Stimulated activated CD4-positive, alpha-beta T cell treated with anti-CD3 and anti-CD28 coated beads, Interleukin-2, amount 100 ng/mL, for 48 hours (primary cell): Measurements from ENCODE around the gene NMT1.

ENCODE experiments used
- DNase-seq, 2 donors: peaks; one replicate each; pipeline ENCODE4 v3.0.0-alpha.2; 2020

Gene NMT1

DNA sequence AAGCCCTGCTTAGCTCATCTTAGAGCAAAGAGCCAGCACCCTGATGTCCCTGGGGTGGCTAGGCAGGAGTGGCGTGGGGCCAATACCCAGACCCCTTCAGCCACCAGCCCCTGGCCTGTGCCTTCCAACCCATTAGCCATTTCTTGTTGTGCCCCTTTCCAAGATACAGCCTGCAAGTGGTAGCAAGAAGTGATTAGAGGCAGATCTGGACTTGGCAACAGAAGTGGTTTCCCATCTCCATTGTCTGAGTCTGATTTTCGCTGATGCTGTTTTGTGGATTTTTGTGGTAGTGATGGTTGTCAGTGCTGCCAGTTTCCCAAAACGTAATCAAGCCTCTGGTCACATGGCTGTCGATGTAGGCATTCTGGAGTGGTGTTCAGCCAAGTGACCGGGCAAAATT, 45.5 kb downstream of the NMT1 start:
- DNase-seq = no peak

DNA sequence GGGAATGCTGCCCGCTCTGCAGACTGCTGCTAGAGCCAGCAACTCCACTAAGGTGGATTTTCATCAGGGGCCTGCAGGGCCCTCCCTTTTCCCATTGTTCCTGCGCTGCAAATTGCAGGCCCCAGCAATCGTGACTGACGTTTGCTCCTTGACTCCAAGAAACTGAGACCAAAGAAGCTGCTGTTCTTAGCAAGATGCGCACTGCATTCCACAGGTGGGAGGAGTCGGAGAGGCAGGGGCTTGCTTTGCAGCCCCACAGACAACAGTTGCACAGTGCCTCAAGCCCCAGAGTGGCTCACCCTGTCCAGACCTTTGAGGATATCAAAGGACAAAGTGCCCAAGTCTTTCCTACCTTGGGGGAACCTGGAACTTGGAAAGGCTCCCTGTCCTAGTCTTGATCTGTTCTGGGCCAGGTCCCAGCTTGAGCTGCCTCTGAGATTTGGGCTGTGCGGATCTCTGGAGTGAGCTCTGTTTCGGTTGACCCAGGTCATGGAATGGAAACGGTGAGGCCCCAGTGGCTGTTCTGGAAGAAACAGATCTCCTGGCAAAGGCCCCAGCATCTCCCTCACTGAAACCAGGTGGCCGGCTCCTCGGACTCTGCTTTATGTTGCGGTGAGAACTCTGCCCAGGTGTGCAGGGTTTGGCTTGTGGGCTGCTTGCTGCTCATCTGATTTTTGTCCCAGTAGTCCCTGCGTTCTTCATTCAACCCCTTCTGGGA, 46.3 kb downstream of the NMT1 start:
- no peak for DNase-seq

DNA sequence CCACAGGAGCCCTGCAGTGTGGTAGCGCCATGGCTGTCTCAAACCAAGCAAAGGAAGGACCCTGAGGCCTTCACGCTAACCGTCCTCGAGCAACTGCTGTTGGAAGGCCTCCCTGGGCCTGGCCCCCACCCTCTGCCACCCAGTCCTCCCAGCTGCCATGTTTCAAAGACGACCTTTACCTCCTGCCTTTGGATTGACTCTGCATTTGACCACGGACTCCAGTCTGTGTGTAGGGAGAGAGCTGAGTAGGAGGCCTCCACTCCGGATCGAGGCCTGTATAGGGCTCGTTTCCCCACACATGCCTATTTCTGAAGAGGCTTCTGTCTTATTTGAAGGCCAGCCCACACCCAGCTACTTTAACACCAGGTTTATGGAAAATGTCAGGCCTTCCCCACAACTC, 46.9 kb downstream of the NMT1 start:
- no peak for DNase-seq

DNA sequence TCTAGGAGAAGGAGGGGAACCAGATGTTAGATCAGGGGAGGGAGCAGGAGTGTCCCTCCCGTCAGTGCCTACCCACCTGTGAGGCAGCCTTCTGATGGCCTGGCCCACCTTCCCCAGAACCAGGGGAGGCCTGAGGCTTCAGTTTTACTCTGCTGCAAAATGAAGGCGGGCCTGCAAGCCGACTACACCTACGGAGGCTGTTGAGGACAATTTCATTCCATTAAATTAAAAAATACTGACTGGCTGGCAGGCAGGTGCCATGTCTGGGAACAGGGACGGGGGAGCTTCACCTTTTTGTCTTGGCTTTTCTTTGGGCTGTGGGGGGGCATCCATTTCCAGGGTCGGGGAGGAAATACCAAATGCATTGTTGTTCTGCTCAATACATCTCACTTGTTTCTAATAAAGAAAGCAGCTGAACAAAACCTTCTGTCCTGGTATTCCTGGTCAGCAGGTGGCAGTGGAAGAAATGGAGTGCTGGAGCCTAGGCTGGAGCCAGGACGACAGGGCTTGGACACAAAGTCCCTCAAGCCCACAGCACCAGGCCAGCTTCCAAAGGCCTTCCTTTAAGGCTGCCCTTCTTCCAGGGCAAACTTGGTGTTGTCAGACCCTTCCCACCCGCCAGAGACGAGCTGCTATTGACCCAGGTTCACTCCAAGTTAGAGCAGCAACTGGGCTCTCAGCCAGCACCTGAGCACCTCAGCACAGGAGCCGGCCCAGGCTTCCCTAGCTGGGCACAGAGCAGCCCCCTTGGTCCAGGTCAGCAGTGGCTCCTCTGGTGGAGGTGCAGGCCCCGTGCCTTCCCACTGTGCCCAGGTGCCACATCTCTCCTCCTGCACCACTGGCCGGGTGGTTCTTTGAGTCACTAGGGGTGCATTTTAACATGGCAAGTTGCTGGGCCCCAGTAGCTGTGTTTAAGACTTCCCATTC, 47.7 kb downstream of the NMT1 start:
- no peak for DNase-seq

DNA sequence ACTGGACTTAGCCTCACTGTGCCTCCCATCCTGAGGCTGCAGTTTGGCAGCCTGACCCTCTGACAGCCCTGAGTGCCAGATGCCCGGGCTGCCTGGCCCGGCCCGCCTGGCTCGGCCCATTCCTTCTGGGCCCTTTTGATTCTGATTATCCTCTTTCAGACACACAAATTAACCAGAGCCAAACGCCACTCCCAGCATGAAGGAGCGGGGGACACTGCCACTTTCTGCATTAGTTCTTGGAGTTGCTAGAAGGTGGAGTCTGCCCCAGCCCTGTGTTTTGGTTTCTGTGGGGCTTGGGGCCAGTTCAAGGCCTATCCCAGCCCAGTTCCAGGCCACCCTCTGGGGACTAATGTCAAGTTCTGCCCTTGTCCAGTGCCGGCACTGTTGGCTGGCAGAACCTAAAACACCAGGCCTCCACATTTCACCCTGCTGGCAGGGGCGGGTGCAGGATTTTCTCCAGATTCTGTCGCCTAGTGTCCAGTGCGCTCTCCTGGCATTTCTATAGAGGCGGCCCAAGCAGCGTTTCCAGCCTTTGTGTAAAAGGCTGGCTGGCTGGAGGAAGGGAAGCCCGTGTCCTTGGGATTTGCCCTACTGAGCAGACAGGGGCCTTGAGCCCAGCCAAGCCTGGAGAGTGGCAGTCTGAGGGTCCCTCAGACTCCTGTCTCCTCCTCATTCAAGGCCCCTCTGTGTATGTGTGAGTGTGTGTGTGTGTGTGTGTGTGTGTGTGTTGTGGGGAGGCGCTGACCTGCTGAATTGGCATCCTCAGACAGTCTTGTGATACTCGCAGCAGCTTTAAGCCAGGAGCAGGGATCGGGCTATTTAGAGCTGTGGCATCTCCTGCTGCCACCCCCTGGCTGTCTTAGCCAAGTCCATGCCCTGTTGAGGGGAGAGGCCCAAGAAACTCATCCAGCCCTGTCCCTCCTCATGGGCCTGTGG, 49.8 kb downstream of the NMT1 start:
- DNase-seq = no peak

DNA sequence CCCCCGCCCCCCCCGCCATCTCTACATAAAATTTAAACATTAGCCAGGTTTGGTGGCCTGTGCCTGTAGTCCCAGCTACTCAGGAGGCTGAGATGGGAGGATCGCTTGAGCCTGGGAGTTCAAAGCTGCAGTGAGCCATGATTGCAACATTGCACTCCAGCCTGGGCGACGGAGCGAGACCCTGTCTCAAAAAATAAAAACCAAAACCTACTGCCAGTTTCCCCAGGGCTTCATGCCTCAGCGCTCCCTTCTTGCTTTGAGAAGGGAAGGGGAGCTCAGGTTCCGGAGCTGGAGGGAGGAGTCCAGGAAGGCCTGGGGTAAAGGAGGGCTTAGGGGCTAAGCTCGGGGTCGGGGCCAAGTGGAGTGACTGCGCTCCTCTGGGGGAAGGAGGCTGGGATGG, 50.7 kb downstream of the NMT1 start:
- DNase-seq = no peak

DNA sequence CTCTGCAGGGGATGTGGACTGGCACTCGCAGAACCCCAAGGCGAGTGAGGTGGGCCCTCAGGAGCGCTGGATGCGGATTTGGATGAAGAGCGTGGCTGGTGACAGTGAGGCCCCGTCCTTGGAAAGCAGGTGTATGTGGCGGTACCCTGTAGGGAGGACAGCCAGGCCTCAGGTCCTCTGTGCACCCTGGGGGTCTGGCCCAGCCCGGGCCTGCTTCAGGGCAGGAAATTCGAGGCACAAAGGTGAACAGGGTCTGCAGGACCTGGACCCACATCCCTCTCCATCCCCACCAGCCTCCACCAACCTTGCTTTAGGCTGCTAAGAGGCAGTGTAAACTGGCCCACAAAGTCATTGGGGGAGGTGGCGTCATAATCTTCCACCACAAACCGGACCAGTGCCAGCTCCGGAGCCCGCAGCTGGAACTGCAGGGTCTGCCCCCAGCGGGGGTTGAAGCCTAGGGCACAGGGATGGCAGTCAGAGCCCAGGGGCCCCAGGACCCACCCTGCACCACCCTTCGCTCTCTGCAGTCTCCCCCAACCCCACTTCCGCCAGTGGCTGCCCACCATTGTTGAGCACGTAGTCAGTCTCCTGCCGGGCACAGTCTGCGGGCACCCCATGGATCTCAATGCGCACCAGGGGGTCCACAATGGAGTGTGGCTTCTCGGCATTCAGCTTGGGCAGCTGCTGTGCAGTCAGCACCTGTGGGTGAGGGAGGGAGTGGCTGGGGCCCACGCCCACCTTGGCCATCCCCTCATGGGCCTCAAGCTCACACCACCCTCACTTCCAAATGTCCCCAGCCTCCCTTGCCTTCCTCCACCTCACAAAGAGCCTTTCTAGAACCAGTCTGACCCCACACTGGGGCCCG, 51.7 kb downstream of the NMT1 start:
- DNase-seq = no peak

DNA sequence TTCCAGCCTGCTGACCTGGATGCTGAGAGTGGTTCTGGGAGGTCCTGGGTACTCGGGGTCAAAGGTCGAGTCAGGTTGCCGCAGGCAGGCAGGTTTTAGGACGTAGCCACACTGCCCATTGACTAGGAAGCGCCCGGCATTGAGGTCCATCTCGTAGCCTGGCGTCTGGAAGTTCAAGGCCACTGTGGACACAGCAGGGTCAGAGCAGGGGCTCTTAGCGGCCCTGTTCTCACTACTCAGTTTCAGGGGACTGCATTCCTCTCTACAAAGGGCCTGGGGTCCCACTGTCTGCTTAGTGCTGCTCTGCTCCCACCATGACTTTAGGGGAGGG, 52.3 kb downstream of the NMT1 start:
- no peak for DNase-seq

DNA sequence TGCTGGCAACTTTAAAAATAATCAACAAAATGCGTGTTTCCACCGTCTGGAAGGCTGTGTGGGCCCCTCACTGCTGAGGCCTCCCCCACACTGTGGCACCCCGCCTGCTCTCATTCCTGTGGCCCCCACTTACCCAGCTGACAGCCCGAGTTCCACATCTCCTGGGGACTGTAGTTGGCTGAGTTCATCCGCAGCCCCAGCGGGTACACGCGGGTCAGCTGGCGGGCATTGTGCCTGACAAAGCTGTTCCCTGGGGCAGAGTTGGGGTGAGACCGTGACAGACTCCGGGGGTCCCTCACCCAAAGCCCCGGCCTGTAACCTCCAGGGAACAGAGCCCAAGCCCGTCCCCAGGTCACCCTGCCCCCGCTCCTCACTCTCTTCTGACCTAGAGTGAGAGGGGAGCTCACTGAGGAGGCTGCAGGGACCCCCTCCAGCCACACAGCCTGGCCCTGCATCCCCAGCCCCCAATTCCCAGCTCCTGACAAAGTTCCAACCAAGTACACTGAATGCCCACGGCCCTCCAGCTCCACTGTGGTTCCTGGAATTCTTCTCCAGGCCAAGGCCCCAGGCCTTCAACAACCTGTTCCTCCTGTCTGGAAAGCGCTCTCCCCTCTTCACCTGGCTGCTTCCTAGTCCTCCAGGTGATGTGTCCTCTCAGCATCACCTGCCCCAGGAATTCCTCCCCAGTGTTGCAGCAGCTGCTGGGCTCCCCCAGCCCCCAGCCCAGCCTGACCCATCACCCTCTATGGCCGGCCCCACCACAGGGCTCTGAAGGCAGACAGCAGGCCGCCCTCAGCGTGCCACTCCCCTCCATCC, 53.2 kb downstream of the NMT1 start:
- no peak for DNase-seq

DNA sequence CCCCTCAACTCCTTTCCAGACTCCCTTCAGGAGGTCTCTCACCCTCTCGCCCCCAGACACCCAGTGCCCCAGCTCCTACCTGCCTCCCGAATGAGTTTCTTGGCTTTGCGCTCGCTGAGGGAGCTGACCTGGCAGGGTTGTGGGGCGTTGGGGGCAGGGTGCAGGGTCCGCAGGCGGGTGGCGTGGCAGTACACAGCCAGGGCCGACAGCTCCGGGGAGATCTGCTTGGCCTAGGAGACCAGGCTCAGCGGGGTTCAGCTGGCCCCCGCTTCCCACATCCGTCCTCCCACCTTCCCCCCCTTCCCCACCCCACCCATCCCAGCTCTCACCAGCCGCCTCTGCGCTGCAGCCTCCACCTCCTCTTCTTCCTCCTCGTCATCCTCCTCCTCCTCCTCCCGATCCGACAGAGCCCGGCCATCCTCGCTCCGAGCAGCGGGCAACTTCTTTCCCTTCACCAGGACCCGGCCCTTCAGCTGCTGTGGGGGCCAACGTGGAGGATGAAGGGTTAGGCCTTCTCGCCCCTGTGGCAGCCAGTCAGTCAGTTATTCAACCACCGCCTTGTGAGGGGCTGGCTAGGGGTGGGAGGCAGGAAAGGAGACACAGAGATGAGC, 54.0 kb downstream of the NMT1 start:
- DNase-seq = no peak

DNA sequence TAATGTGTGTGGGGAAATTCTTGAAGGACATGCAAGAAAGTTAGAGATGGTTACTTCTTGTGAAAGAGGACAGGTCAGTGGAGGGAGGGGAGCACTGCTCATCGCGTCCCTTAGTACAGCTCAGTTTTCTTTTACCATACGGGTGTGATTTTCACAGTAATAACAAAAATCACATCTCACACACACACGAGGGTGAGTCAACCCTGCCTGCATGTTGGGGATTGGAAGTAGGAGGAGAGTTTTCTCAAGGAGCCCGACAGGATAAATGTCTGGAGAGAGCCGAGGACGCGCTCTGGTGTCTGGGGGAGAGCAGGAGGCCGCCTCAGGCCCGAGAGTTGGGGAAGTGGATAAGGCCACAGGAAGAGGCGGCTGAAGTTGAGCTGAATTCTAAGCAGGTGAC, 54.8 kb downstream of the NMT1 start:
- DNase-seq = no peak

DNA sequence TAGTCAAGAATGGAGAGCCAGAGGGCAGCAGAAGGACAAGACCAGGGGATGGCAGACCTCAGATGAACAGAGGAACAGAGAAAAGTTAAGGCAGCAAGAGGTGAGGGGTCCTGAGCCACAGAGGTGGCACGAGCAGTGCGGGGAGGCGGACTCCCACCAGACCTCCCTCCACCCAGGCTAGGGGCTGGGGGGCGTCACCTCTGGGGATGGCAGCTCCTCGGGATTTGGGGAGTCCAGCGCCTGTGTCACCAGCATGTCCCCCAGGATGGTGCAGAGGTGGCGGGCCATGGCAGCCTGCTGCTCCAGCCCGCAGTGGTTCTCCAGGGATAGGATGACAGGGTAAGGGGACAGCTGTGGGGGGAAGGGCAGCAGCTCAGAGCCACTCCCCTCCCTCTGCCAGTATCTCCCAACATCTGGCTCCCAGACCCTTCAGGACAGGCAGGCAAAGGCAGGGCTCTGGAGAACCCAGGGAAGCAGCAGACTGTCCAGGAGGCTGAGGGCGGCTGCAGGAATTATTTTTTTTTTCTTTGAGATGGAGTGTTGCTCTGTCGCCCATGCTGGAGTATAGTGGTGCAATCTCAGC, 55.4 kb downstream of the NMT1 start:
- no peak for DNase-seq

DNA sequence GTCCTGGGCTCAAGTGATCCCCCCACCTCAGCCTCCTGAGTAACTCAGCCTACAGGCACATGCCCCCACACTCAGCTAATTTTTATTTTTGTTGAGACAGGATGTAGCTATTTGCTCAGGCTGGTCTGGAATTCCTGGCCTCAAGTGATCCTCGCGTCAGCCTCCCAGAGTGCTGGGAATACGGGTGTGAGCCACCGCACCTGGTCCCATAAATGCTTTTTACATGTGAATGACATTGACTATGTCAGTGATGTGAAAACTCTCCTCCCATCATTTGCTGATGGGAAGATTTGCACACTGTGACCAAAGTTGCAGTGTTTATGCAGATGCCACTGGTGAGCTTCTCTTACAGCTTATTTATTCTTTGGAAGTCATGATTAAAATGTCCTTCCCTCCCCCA, 56.2 kb downstream of the NMT1 start:
- no peak for DNase-seq

DNA sequence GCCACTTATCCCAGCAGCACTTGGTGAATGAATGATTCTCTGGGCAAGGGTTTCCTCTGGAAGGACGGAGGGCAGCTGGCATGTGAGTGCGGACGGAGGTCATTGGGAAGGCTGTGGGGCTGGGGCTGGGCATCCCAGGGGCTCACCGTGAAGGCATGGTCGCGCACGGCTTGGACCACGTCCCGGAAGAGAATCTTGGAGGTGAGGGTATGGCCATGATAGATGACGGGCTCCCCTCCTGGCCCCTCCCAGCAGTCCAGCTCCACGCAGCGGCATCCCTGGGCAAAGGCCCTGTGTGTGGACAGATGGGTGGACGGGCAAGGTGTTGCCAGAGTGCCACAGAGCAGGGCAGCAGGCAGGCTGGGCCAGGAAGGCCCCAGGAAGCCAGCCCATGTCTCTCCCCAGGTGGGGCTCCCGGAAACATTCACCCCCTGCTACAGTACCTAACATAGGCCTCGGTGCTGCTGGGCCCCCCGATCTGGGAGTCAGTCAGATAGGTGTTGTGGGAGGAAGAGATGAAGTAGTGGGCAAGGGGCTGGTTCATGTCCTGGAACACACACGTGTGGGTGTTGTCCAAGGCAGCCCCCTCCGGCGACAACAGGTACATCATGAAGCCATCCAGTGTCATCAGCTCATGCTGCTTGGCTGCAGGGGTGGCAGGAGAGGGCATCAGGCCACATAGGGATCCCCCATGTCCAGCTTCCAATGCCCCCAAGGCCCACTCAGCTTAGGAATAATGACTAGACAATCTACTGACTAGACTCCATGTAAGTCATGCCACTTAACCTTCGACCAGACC, 56.9 kb downstream of the NMT1 start:
- DNase-seq = no peak

DNA sequence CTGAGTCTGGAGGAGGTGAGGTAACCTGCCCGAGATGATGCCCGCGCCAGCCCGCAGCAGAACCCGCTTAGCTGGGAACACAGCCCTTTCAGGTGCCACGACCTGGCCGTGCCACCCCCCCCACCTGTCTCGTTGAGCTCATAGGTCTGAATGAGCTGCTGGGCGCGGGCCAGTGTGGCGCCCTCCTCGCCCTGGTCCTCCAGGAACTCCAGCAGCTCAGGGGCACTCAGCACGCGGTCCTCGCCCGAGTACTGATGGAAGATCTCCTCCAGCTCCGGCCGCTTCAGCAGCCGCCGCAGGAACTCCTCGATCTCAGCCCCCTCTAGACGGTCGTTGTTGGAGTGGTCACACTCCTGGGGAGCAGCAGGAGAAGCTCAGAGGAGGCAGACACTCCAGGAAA, 57.6 kb downstream of the NMT1 start:
- no peak for DNase-seq

DNA sequence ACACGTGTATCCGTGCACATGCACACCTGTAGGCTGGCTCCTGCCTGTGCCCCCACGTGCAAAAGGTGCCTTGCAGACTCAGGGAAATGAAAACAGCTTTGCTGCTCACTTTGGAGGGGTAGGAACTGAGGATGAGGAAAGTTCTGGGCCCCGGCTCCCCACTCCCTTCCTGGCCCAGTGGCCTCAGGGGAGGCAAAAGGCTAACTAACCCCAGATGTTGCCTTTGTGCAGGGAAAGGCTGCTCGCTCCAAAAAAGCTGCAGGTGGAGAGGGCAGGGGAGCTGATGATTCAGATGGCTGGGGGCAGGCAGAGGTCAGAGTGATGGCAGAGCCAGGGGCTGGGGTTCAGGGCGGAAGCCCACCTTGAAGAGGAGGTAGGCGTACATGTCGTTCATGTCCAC, 58.8 kb downstream of the NMT1 start:
- DNase-seq = no peak

DNA sequence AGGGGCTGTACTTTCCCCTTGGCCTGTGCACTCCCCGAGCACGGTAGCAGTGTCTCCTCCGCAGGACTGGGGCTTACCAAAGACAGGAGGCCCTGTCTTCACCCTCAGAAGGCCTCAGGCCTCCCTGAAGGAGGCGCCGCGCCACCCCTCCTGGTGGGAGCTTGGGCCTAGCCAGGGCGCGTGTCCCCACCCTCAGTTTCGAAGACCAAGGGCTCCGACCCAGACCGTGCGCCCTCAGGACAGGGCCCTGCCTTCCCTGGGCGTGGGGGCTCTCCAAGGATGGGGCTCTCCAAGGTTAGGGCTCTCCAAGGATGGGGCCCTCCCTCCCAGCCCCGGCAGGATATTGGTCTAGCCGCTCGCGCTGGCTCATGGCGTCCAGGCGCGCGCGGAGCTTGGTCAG, 59.4 kb downstream of the NMT1 start:
- no peak for DNase-seq

DNA sequence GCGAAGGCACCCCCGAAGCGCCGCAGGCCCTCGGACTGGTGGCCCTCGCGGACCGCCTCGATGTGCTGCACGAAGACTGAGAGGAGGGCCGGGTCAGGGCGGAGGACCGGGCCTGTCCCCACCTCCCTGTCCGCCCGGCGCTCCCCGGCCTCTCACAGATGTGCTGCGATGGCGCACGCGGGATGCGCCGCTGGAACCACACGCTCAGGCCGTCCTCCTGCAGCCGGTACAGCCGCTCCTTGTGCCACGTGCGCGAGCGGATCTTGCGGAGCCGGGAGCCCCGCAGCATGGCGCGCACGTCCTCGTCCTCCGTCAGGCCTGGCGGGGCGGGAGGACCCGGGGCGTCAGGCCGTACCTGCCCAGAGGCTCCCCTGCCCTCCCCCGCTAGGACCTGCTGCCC, 59.9 kb downstream of the NMT1 start:
- no peak for DNase-seq

DNA sequence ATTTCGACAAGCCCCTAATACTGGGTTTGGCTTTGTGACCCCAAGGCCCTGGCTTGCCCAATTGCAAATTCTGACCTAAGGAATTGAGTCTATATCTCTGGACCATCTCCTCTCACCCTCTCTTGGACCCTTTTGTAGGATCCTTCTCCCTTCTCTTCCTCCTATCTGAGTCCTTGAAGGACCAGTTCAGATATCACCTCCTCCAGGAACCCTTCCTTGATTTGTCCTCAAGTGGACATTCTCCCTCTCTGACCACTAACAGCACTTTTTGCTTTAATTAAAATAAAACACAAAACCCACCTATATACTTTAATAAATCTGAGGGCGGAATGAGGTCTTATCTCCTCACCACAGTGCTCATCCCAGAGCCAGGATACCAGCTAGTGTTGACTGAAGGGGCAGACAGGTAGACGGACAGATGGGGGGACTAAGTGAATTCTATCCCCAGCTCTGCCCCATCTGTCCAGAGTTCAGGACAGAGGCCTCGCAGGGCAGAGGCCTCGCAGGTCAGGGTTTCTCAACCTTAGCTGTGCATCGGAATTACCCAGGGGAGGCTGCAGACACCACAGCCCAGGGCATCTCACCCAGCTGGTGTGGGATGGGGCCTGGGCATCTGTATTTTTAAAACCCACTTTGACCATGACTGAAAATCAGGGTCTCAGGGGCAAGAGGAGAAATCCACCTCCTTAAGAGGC, 62.1 kb downstream of the NMT1 start:
- no peak for DNase-seq
